ENCODE measurements around the gene SIX3.

Gene SIX3

GRCh38 chr2:44944102-44944951 is 2.8 kb downstream of the SIX3 start:
- no peak for DNase-seq

- DNase-seq: no peak
These were observed 3.6 kb downstream of the SIX3 start for GRCh38 chr2:44944952-44945612.

GRCh38 chr2:44945676-44946371 is 4.3 kb downstream of the SIX3 start:
- DNase-seq: no peak

- DNase-seq: no peak
These were observed 5.0 kb downstream of the SIX3 start for GRCh38 chr2:44946372-44947027.

GRCh38 chr2:44947028-44947375 is 5.5 kb downstream of the SIX3 start:
- no peak for DNase-seq

GRCh38 chr2:44948565-44949328 is 7.2 kb downstream of the SIX3 start:
- no peak for DNase-seq

GRCh38 chr2:44949329-44950151 is 8.0 kb downstream of the SIX3 start:
- DNase-seq: no peak

- no peak for DNase-seq
These were observed 9.1 kb downstream of the SIX3 start for GRCh38 chr2:44950646-44951045.

GRCh38 chr2:44951124-44951523 is 9.6 kb downstream of the SIX3 start:
- no peak for DNase-seq

GRCh38 chr2:44951714-44952113 is 10.2 kb downstream of the SIX3 start:
- DNase-seq: no peak

- no peak for DNase-seq
These were observed 10.8 kb downstream of the SIX3 start for GRCh38 chr2:44952143-44952805.

GRCh38 chr2:44952806-44953498 is 11.4 kb downstream of the SIX3 start:
- DNase-seq: no peak

GRCh38 chr2:44953499-44953883 is 12.0 kb downstream of the SIX3 start:
- DNase-seq: no peak

GRCh38 chr2:44954447-44954888 is 13.0 kb downstream of the SIX3 start:
- no peak for DNase-seq

GRCh38 chr2:44954889-44955592 is 13.5 kb downstream of the SIX3 start:
- no peak for DNase-seq

GRCh38 chr2:44955593-44956392 is 14.3 kb downstream of the SIX3 start:
- DNase-seq: peak; percentile 70

GRCh38 chr2:44956843-44957242 is 15.3 kb downstream of the SIX3 start:
- no peak for DNase-seq

- no peak for DNase-seq
These were observed 16.3 kb downstream of the SIX3 start for GRCh38 chr2:44957656-44958327.

All from stimulated activated naive CD4-positive, alpha-beta T cell treated with Interleukin-2 at 50 U/mL for 16 hours (primary cell).